ENCODE data around the gene SLC38A5. TPM values are rescaled to one million over a fixed set of nuclear protein-coding genes. Genes with fewer than 3 reads are reported as not detected.

The SLC38A5 gene
- total RNA-seq, 1 experiment from 2014 or later, result 54.6 TPM

DNA sequence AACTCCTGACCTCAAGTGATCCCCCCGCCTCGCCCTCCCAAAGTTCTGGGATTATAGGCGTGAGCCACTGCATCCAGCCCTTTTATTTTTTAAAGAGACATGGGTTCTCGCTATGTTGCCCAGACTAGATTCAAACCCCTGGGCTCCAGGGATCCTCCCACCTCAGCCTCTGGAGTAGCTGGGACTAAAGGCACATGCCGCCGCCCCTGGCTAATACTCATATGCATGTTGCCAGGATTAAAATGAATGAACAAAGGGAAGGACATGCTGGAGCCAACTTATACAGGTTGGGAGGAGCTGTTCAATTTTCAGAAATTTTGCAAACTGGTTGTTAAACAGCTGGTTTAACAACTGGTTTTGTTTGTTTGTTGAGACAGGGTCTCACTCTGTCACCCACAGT, 4.5 kb upstream of the SLC38A5 start:
- TF ChIP-seq RAD21 (IDR thresholded peaks at IDR 0.05; ENCODE audit: low read depth) (no peak), ZNF274 (IDR thresholded peaks at IDR 0.05; ENCODE audit: low read depth, low read length) (no peak), CEBPB (IDR thresholded peaks at IDR 0.05; ENCODE audit: low read depth) (no peak), ELF1 (IDR thresholded peaks at IDR 0.05; ENCODE audit: borderline replicate concordance, low read depth) (no peak), REST (IDR thresholded peaks at IDR 0.05; ENCODE audit: low read depth) (no peak), CBX3 (IDR thresholded peaks at IDR 0.05; ENCODE audit: low read depth) (no peak), EZH2 (IDR thresholded peaks at IDR 0.05) (no peak), EGR1 (IDR thresholded peaks at IDR 0.05; ENCODE audit: low read depth) (no peak), SIN3A (IDR thresholded peaks at IDR 0.05; ENCODE audit: low read depth) (no peak), CTCF (IDR thresholded peaks at IDR 0.05 in 2 of 3, conservative IDR thresholded peaks at IDR 0.05 in 1 of 3; ENCODE audit: borderline replicate concordance in 1 of 3, insufficient read depth in 1 of 3, low read depth in 2 of 3, low read length in 2 of 3) (no peak), TCF7L2 (IDR thresholded peaks at IDR 0.05; ENCODE audit: borderline replicate concordance, extremely low read depth, insufficient read depth, insufficient read length) (no peak), ZFX (IDR thresholded peaks at IDR 0.05) (no peak)
- TF ChIP-seq, protein P1, sequence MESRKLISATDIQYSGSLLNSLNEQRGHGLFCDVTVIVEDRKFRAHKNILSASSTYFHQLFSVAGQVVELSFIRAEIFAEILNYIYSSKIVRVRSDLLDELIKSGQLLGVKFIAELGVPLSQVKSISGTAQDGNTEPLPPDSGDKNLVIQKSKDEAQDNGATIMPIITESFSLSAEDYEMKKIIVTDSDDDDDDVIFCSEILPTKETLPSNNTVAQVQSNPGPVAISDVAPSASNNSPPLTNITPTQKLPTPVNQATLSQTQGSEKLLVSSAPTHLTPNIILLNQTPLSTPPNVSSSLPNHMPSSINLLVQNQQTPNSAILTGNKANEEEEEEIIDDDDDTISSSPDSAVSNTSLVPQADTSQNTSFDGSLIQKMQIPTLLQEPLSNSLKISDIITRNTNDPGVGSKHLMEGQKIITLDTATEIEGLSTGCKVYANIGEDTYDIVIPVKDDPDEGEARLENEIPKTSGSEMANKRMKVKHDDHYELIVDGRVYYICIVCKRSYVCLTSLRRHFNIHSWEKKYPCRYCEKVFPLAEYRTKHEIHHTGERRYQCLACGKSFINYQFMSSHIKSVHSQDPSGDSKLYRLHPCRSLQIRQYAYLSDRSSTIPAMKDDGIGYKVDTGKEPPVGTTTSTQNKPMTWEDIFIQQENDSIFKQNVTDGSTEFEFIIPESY (IDR thresholded peaks at IDR 0.05; ENCODE audit: extremely low read depth, insufficient replicate concordance, low read length), result no peak
- TF ChIP-seq, protein P2, sequence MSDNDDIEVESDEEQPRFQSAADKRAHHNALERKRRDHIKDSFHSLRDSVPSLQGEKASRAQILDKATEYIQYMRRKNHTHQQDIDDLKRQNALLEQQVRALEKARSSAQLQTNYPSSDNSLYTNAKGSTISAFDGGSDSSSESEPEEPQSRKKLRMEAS (IDR thresholded peaks at IDR 0.05), result no peak
- CTCF ChIA-PET, result interaction anchor here (1.2 to 1.7 kb wide), 3 partner anchors 20 to 391 kb away, joined by 4 to 7 read pairs (median 4); partner anchors contain the start of gene TBC1D25
- Histone ChIP-seq H3K27me3 (ENCODE audit: insufficient read depth, low read length) (no peaks in the 10 kb centered on the region), H4K20me1 (ENCODE audit: insufficient read depth) (no peaks in the 10 kb centered on the region), H3K9me2 (ENCODE audit: insufficient read depth) (no peaks in the 10 kb centered on the region), H3K4me1 (ENCODE audit: control insufficient read depth in 1 of 2, insufficient read depth in 2 of 2, low read length in 2 of 2) (peaks cover 8 to 25% of the 10 kb centered on the region in 2 experiments; a peak in 3 of 4 replicates), H3K36me3 (ENCODE audit: control insufficient read depth in 1 of 2, insufficient read depth in 2 of 2, low read length in 2 of 2) (no peaks in the 10 kb centered on the region; a peak in 1 of 4 replicates), H2AFZ (ENCODE audit: low read depth, low read length, poor library complexity, severe bottlenecking) (no peak overlapping the region), H3K9ac (ENCODE audit: low read length) (peak overlapping the region; percentile 97), H3K4me2 (ENCODE audit: low read length) (peak overlapping the region; percentile 86), H3K79me2 (ENCODE audit: insufficient read depth, low read length) (peaks cover 37% of the 10 kb centered on the region), H3K9me3 (ENCODE audit: control insufficient read depth in 1 of 2, insufficient read depth in 1 of 2, low read depth in 1 of 2, low read length in 2 of 2) (no peaks in the 10 kb centered on the region), H3K27ac (ENCODE audit: low read depth, low read length) (peak overlapping the region; percentile 32), H3K4me3 (replicated peaks in 1 of 2; ENCODE audit: low read depth in 1 of 2, low read length in 2 of 2) (peak overlapping the region; percentile 79 to 86)
- POLR2A ChIA-PET, result no interaction called here
- DNase-seq (ENCODE audit: low read depth, low spot score), result no peak
- intact Hi-C loops (cut with micrococcal nuclease), result loop anchor here (2.0 to 10.0 kb wide), 2 partner anchors 34 to 100 kb away; partner anchors contain the start of genes PORCN and RBM3
- RAD21 ChIA-PET (ENCODE audit: low non-redundant PET in 1 of 2, low total read pairs in 2 of 2, uncharacterized antibody in 2 of 2, unreplicated experiment in 2 of 2), result interaction anchor here (0.6 to 1.6 kb wide), 3 partner anchors 19 to 392 kb away, joined by 3 to 9 read pairs (median 5); no protein-coding TSS in a partner anchor
- no peak for ATAC-seq
- no TSS peak for BruUV-seq (replicated peaks)
